Heart left ventricle (tissue), 16 donors: ENCODE measurements around the gene CCDC127. TPM values are rescaled to one million over a fixed set of nuclear protein-coding genes. Genes with fewer than 3 reads are reported as not detected.

Source experiments
- ATAC-seq, 4 donors: fragments of 200-7000 bp; cut with Tn5 transposase; one replicate each; pipeline ENCODE4 v1.9.1; 2020 to 2022; ENCODE audit warnings: moderate library complexity in 4 of 4, mild to moderate bottlenecking in 3 of 4, moderate number of reproducible peaks in 1 of 4
- DNase-seq, 5 donors: peaks; one replicate each; pipeline ENCODE4 v3.0.0-alpha.2; 2020
- H3K27ac ChIP-seq, 12 donors: fragments of 200-600 bp; sonication (generic) in 4 of 12; one replicate each; pipeline versions ENCODE4 v1.5.0 to v1.8.0; 2016 to 2022; ENCODE audit warnings: mild to moderate bottlenecking in 2 of 12
- H3K27me3 ChIP-seq, 9 donors: fragments of 200-600 bp; sonication (generic) in 2 of 9; one replicate each; pipeline versions ENCODE4 v1.5.1 to v1.8.0; 2016 to 2022; ENCODE audit warnings: mild to moderate bottlenecking in 3 of 9
- H3K36me3 ChIP-seq, 9 donors: fragments of 200-600 bp; sonication (generic) in 2 of 9; one replicate each; pipeline versions ENCODE4 v1.5.0 to v1.8.0; 2018 to 2022; ENCODE audit warnings: mild to moderate bottlenecking in 2 of 9
- H3K4me1 ChIP-seq, 12 donors: fragments of 200-600 bp; sonication (generic) in 4 of 12; one replicate each; pipeline versions ENCODE4 v1.5.0 to v1.8.0; 2016 to 2022; ENCODE audit warnings: mild to moderate bottlenecking in 3 of 12
- H3K4me3 ChIP-seq, 12 donors: fragments of 200-600 bp; sonication (generic) in 4 of 12; one replicate each; pipeline versions ENCODE4 v1.5.0 to v1.8.0; 2017 to 2022; ENCODE audit warnings: mild to moderate bottlenecking in 9 of 12, moderate library complexity in 4 of 12
- H3K9me3 ChIP-seq, 12 donors: fragments of 200-600 bp; sonication (generic) in 4 of 12; one replicate each; pipeline versions ENCODE4 v1.5.0 to v1.8.0; 2016 to 2022; ENCODE audit warnings: mild to moderate bottlenecking in 1 of 12
- CTCF ChIP-seq, 12 donors: fragments of 200-600 bp; sonication (generic) in 4 of 12; IDR thresholded peaks; one replicate each; pipeline versions ENCODE4 v1.5.0 to v1.8.0; 2018 to 2022; ENCODE audit warnings: antibody characterized with exemption in 12 of 12, mild to moderate bottlenecking in 5 of 12
- POLR2A ChIP-seq, 2 donors: fragments of 450-650 bp; IDR thresholded peaks; one replicate each; pipeline ENCODE4 v1.6.1; 2017; ENCODE audit warnings: antibody characterized with exemption in 2 of 2, mild to moderate bottlenecking in 2 of 2, moderate library complexity in 2 of 2
- WGBS, 4 donors: extraction: QIAGEN DNeasy Blood & Tissue Kit in 2 of 4; methylation state at CpG; one replicate each; pipeline versions ENCODE4 v1.1.5 to v1.1.7; 2013 to 2018; 5-methylcytosine and 5-hydroxymethylcytosine counted together
- intact Hi-C, 10 donors: fragments of 100-400 bp; cut with DNase I; formaldehyde crosslinking; loops; one replicate each; pipeline versions ENCODE4 v1.11.1 to v1.14.2; 2022
- polyA plus RNA-seq, 2 donors: library from polyadenylated mRNA; stranded (reverse); fragments of 200-250 nt; gene quantifications; one replicate each; pipeline ENCODE4 v1.2.3, GENCODE V29; 2013
- total RNA-seq, 9 donors: library from RNA; depleted of rRNA in 2 of 9; stranded (reverse); fragments of >200 nt in 2 of 9; fragmentation: NEBNext Ultra II Directional in 3 of 9; extraction: Animal tissue kit (Norgen Biotek cat#: 25700) in 3 of 9; gene quantifications; one replicate each; pipeline versions ENCODE4 v1.1.0 to v1.2.4, GENCODE V29; 2016 to 2023
- donor health status: ischemic (EF 13 %, LVEDD 7.1; RV severe dilation, severe dysfunction).
- donor health status: healthy with polysubstance abuse.
- donor health status: DM: no; HTN: yes; CAD: no.
- donor health status: DM: no; HTN: no; CAD: no.
- donor health status: ischemic (EF 25% LVEDD 6.9; RV normal size, moderate dysfunction).
- donor health status: ischemic (EF 25% LVEDD 5.7; RV mildly dilated, moderate dysfunction).
- donor health status: healthy.
- donor health status: DM: yes; HTN: yes; CAD: no.
- donor health status: ischemic (EF 35%, LVEDD 5.7; RV mildly dilated, moderate dysfunction).
- donor health status: nonischemic (EF 11% LVEDD 7.7; RV severe dilation, severe dysfunction).
- donor health status: DM: yes; HTN: yes; CAD: no.
- donor health status: PGD.
- donor health status: ischemic (EF 29% LVEDD 5.4; RV normal size, mild dysfunction).
- donor health status: nonischemic (EF 23%, LVEDD 6.1; RV moderate dilation, normal function).

Gene CCDC127
- total and polyA plus RNA-seq, 11 donors = 4.8 to 10.3 (median 7.5) TPM

GRCh38 chr5:174876-175465 lies 43.0 kb downstream of the CCDC127 start:
- intact Hi-C loops = no loop called here
- DNase-seq = peak in 2 of 5 donors; percentile 1 to 15
- H3K27ac ChIP-seq = no peak overlapping the region
- H3K4me3 ChIP-seq = no peak overlapping the region
- no peaks in the 10 kb centered on the region for H3K4me1 ChIP-seq
- no peaks in the 10 kb centered on the region for H3K36me3 ChIP-seq
- TF ChIP-seq POLR2A (IDR thresholded peaks at IDR 0.05) (no peak), CTCF (IDR thresholded peaks at IDR 0.05) (no peak)
- 89 to 91% (median 91%) methylated on average over 16 of the region's 16 CpGs for WGBS, 4 donors
- H3K27me3 ChIP-seq = peaks cover 0 to 6% (median 0%) of the 10 kb centered on the region in 9 donors
- H3K9me3 ChIP-seq = no peaks in the 10 kb centered on the region
- ATAC-seq = no peak

GRCh38 chr5:174291-174600 lies 43.7 kb downstream of the CCDC127 start:
- Histone ChIP-seq H3K36me3 (no peaks in the 10 kb centered on the region), H3K27me3 (peaks cover 0 to 5% (median 0%) of the 10 kb centered on the region in 9 donors), H3K4me1 (peaks cover 0 to 6% (median 3%) of the 10 kb centered on the region in 12 donors), H3K9me3 (no peaks in the 10 kb centered on the region), H3K27ac (no peak overlapping the region), H3K4me3 (no peak overlapping the region)
- intact Hi-C loops = no loop called here
- DNase-seq = no peak
- no peak for ATAC-seq
- 91 to 97% (median 94%) methylated on average over 5 of the region's 5 CpGs for WGBS, 4 donors
- TF ChIP-seq POLR2A (IDR thresholded peaks at IDR 0.05) = no peak
- no peak for TF ChIP-seq CTCF (IDR thresholded peaks at IDR 0.05)

GRCh38 chr5:173392-174290 lies 44.3 kb downstream of the CCDC127 start:
- DNase-seq (no peak), ATAC-seq (no peak)
- H3K4me3 ChIP-seq = no peak overlapping the region
- no peaks in the 10 kb centered on the region for H3K36me3 ChIP-seq
- WGBS, 4 donors = 79 to 89% (median 83%) methylated on average over 20 to 22 of the region's 22 CpGs
- H3K4me1 ChIP-seq = peaks cover 0 to 12% (median 6%) of the 10 kb centered on the region in 12 donors
- intact Hi-C loops = no loop called here
- H3K27ac ChIP-seq = no peak overlapping the region
- no peaks in the 10 kb centered on the region for H3K27me3 ChIP-seq
- no peak for TF ChIP-seq CTCF (IDR thresholded peaks at IDR 0.05)
- no peak for TF ChIP-seq POLR2A (IDR thresholded peaks at IDR 0.05)
- no peaks in the 10 kb centered on the region for H3K9me3 ChIP-seq

- TF ChIP-seq CTCF (IDR thresholded peaks at IDR 0.05) (no peak), POLR2A (IDR thresholded peaks at IDR 0.05) (no peak)
- 78 to 85% (median 80%) methylated on average over 17 of the region's 17 CpGs for WGBS, 4 donors
- Histone ChIP-seq H3K4me3 (no peak overlapping the region), H3K9me3 (no peaks in the 10 kb centered on the region), H3K27ac (no peak overlapping the region), H3K27me3 (no peaks in the 10 kb centered on the region), H3K4me1 (peaks cover 0 to 17% (median 8%) of the 10 kb centered on the region in 12 donors), H3K36me3 (no peaks in the 10 kb centered on the region)
- DNase-seq (no peak), ATAC-seq (no peak)
- intact Hi-C loops = no loop called here
Observed at GRCh38 chr5:172841-173251, 45.1 kb downstream of the CCDC127 start.
